GM19455 (cell line): ENCODE results near the gene FRAT2.

Experiments
- ATAC-seq: cut with Tn5 transposase; IDR thresholded peaks from one replicate; pipeline ENCODE4 v1.9.1; 2021; ENCODE audit not compliant: unreplicated experiment

The FRAT2 gene, protein sequence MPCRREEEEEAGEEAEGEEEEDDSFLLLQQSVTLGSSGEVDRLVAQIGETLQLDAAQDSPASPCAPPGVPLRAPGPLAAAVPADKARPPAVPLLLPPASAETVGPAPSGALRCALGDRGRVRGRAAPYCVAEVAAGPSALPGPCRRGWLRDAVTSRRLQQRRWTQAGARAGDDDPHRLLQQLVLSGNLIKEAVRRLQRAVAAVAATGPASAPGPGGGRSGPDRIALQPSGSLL

DNA sequence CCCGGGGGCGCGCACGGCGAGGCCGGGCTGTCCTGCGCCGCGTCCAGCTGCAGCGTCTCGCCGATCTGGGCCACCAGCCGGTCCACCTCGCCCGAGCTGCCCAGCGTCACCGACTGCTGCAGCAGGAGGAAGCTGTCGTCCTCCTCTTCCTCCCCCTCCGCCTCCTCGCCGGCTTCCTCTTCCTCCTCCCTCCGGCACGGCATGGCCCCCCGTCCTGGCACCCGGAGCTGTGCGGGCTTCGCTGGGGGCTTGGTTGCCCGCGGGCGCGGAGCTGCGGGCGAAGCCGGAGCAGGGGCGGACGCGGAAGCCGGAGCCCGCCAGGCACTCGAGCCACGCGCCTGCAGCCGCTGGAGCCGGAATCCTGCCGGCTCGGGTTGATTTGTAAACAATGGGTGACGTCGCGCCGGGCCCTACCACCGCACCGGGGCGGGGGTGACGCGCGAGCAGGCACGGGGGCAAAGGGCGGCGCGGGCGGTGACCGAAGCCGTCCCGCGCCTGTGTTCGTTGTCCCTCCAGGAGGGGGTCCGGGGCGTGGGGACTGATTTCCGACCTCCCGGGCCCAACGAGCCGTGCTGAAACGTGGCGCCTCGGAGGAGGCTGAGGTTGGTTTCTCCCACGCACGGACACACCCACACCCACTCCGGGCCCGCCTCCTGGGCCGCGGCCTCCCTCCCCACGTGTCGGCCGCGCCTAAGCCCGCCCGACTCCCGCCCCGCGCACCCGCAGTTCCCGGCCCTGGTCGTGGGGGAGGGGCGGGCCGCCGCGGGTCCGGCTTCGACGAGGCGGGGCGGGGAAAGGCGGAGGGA, at the start of gene FRAT2:
FRAT2 (minus strand) TSS at position 360 of the 806 bp plus-strand sequence; CDS start at position 203, 157 bp downstream.
- ATAC-seq, result peak; percentile 84

DNA sequence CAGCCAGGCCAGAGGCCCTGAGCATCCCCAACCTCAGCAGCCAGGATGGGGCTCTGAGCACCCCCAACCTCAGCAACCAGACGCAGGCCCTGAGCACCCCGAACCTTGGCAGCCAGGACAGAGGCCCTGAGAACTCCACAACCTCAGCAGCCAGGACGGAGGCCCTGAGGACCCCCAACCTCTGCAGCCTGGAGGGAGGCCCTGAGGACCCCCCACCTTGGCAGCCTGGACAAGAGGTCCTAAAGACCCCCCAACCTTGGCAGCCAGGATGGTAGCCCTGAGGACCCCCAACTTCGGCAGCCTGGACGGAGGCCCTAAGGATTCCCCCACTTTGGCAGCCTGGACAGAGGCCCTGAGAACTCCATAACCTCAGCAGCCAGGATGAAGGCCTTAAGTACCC, 49.6 kb upstream of the FRAT2 start:
- ATAC-seq, result no peak

DNA sequence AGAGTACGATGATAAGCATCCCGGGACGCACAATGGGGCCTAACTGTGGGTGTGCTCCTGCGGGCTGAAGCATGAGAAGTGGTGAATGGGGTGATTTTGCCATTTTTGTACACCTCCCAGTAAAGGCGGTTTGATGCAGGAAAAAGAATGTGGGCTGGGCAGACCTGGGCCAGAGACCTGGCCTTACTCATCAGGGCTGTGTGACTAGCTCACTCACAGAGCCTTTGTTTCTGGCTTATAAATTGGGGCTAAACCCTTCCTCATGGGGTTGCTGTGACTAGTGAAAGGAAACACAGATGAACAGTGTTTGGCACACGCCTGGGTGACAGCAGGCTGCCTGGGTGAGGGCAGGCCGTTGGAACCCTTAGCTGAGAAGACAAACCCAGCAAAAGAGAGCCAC, 48.6 kb upstream of the FRAT2 start:
- ATAC-seq, result no peak

DNA sequence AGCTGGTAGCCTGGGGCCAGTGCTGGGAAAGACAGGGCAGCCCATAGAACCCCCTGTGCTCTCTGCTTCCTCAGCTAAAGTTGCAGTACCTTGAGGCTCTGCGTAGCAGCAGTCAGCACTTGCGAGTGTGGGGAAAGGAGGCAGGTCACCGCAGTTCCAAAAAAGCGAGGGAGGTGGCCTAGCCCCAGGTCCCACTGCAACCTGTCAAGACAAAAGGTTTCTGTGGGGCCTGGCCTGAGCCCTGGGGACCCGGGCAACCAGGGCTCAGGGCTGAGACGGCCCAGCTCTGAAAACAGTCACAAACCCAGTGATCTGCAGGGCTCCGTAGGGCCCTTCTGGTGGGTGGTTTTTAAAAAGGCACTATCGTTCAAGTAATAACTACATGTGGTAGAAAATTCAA, 47.1 kb upstream of the FRAT2 start:
- no peak for ATAC-seq

DNA sequence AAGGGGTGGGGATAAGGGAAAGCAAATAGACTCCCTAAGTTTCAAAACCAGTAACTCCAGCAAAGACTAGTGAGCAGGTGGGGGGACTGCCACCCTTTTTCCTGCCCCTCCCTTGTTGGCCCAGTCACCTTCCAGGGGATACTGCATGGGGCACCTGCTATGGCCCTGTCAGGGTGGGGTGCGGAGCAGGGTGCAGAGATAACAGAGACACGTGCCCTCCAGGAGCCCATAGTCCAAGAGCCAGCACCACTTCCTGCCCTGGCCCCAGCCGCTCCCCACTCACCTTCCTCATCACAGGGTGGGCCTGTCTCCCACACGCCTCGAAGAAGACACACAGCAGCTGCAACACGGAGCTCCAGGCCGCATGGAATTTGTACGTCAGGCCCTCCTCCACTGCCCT, 46.0 kb upstream of the FRAT2 start:
- no peak for ATAC-seq

DNA sequence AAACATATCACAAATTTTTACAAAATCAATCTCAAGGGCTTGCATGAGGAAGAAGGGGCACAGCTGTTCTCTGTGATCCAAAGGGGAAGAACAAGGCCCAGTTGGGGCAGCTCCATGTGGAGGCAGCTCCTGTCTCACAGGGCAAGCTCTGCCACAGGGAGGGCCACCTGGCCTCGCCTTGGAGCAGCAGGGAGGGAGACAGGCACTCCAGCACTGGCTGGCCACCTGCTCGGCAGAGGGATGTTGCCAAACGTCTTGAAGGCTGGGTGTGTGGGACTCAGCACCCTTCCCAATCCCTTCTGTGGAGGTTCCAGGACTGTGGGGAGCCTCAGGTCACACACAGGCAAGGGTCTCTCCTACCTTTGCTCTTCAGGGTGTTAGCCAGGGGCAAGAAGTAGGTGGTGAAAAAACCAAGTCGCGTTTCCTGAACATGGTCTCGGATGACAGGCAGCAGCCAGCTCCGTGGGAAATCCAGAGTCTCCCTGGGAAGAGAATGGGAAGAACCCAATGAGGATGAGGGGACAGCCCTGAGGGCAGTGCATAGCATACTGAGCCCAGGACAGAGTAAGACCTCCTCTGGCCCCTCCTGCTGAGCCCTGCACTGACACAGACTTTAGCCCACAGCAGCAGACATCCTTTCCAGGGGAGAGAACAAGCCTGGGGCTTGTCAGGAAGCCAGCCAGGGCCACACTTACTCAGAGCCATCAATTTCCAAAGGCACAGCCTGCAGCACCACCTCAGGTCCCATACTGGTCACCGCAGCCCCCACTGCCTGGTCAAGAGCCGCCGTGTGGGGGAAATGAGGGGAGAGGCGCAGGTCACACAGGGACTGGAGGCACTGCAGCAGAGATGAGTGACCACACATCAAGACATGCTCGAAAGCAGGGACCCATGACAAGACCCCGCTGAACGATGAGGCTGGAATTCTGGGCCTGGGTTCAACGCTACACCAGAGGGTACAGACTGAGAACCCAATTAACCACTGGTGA, 44.7 kb upstream of the FRAT2 start:
- no peak for ATAC-seq

DNA sequence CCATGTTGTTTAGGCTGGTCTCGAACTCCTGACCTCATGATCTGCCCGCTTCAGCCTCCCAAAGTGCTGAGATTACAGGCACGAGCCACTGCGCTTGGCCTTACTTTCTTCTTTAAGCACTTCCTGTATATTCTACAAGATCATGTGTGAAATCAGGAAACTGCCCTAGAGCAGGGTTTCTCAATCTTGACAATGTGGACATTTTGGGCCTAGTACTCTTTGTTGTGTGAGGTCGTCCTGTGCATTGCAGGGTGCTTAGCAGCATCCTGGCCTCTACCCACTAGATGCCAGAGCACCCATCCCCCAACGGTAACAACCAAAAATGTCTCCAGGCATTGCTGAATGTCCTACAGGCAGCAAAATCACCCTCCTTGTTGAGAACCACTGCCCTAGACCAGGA, 41.9 kb upstream of the FRAT2 start:
- no peak for ATAC-seq

DNA sequence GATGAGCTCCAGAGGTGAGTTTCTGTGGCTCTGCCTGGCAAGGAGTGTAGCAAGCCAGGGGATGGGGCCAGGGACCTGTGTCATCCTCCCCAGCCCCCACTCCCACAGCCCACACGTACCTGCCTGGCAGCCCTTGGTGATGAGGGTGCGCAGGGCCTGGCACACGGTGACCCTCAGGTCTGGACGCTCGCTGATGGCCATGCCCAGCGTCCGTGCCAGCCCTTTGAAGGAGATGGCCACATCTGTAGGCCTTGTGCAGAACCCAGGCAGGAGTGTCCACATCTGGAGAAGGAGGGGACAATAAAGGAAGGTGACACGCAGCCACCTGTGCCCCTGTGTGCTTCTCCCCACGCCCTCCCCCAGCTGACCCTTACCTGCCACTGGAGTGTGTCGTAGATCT, 38.9 kb upstream of the FRAT2 start:
- no peak for ATAC-seq

DNA sequence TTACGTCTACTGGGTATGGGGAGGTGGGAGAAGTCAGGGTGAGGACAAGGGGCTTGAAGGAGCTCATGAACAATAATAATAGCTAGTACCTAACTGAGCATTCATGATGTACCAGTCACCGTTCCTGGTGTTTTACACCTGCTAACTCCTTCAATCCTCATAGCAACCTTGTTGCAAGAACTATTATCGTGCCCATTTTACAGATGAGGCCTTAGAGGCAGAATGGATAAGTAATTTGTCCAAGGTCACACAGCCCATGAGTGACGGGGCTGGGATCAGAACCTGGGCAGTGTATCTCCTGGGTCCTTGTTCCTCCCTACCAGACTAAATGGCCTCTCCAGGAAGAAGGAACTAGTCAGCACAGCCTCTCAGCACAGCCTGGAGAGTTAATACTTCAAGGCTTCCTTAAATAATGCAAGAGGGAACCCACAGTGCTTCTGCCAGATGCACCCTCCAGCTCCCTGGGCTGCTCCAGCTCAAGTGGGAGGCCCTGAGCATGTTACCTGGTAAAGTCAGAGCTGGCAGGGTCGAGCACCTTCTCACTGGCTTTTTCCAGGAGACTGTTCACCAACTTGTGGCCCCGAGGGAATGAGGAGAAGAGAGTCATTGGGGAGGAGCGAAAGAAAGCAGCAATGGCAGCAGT, 37.8 kb upstream of the FRAT2 start:
- no peak for ATAC-seq

DNA sequence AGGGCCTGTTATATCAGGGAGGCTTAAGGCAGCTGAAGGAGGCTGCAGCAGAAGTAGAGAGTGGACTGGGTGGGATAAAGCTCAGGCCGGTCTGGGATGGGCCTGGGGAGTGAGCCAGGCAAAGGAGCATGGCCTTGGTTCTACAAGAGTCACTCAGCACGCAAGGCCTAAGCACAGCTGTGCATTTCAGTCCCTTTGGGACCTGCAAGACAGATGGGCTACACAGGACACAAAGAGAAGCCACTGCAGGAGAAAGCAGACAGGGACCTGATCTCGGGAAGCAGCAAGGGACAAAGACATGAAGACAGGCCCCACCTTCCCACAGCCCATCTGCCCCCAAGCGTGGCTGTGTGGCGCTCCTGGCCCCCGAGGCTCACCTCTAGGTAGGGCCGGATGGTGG, 37.2 kb upstream of the FRAT2 start:
- no peak for ATAC-seq

DNA sequence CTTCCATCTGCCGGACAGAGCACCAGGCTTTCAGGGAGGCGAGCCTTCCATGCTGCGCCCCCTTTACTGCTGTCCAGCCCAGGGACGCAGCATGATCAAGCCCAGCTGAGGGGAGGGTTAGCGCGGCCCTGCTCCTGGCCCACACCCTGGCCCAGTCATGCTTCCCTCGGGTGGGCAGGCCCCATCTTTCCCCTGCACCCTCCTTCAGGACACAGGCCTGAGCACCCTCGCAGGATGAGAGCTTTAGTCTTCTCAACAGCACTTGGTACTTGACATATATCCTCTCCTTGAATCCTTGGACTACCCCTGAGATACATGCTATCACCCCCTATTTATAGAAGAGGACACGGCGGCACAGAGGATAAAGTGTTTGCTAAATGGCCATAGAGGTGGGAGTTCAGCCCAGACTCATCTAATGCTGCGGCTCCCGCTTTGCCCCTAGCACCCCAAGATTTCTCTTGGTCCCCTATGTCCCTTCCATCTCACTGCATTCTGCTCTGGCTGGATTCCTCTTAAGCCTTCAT, 32.7 kb upstream of the FRAT2 start:
- ATAC-seq, result no peak

DNA sequence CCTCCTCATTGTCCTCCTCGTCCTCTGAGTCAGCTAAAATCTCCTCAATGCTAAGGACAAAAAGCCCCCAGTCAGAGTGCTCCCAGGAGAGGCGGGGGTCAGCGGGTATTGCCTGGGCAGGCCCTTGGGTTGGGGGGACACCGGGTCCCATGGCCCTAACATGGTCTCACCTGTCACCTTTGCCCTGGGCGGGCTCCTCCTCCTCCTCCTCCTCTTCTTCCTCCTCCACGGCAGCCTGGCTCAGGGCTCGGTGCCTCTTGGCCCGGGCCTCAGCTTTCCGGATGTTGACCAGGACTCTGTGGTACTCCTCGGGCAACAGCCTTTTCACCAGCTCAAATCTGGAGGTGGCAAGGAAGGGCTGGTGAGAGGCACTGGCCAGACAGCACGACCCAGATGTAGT, 32.0 kb upstream of the FRAT2 start:
- no peak for ATAC-seq

DNA sequence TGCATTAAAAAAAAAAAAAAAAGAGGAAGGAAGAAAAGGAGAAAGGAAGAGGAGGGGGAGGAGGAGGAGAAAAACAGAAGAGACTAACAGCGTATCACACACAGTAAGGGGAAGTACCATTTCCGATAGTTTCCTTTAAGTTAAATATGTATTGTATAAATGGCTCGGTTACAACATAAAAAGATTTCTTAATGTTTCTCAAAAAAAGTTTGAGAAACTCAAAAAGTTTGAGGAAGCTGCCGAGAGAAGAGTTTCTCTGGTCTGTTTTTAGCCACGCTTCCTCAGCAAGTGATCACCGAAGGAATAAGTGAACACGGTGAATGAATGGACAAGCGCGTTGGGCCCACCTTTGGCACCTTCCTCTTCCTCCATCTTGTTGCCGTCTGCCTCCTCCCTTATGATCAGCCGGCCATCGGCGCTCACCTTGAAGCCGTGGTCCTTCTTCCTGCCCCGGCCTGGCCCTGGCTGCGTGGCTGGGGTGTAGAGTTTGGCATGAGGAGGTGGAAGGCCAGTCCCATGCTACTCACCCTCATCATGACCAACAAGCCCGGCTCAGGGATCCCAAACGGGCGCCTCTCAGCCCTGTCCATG, 31.3 kb upstream of the FRAT2 start:
- no peak for ATAC-seq

DNA sequence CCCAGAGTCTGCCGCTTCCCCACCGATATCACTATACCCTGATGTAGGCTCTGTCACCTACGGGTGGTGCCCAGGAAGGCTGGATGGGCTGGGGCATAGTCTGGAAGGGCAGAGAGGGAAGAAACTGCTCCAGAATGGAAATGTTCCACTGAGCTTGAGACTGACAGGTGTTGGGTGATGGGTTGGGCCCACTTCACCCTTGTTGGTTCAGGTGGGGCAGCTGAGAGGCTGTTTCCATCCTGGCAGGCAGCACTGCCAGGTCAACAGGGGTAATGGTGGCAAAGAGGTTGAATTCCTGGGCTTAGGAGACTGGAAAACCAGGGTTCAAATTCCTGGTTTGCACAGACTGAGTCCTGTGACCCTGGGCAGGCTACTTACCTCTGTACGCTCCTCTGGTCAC, 28.5 kb upstream of the FRAT2 start:
- ATAC-seq, result no peak

DNA sequence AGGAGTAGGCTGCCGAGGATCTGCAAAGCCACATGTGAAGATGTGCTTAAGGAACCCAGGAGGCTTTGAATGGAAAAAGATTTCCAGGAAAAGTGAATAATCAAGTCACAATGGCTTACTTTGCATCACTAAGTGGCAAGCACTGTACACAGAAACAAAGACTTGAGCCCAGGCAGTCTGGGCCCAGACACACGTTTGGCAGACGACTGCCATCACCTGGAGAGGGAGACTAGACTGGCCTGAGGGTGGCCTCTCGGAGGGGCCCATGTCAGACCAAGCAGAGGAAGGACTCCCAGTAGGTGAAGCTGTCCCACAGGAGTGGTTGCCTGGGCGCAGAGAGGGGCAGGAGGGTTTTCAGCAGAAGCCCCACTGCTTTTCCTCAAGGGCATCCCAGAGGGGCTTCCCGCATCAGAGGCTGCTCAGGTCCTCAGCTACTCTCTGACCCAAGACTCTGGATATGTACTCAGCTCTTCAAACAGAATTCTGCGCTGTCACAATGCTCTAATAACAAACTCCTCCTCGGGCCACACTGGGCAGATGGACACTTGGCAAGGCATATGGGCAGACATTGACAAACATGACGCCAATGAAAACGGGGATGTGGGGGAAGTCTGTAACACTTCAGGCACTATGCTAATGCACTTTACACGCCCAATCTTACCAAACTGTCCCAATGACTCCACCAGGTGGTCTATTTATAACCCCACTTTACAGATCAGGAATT, 27.9 kb upstream of the FRAT2 start:
- no peak for ATAC-seq

DNA sequence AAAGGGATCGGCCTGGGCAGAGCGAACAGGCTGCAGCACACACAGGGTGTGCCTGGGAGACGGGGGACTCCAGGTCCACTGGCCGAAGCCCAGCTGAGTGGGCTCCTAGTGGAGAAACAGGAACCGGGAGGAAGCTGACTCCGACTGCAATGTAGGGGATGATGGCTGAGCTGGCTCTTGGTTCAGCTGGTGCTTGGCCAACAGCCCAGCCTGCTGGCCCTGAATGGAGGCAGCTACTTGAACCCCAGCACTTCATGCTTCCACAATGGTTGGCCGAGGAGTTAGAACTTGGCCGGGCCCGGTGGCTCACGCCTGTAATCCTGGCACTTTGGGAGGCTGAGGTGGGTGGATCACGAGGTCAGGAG, 27.0 kb upstream of the FRAT2 start:
- ATAC-seq, result no peak

DNA sequence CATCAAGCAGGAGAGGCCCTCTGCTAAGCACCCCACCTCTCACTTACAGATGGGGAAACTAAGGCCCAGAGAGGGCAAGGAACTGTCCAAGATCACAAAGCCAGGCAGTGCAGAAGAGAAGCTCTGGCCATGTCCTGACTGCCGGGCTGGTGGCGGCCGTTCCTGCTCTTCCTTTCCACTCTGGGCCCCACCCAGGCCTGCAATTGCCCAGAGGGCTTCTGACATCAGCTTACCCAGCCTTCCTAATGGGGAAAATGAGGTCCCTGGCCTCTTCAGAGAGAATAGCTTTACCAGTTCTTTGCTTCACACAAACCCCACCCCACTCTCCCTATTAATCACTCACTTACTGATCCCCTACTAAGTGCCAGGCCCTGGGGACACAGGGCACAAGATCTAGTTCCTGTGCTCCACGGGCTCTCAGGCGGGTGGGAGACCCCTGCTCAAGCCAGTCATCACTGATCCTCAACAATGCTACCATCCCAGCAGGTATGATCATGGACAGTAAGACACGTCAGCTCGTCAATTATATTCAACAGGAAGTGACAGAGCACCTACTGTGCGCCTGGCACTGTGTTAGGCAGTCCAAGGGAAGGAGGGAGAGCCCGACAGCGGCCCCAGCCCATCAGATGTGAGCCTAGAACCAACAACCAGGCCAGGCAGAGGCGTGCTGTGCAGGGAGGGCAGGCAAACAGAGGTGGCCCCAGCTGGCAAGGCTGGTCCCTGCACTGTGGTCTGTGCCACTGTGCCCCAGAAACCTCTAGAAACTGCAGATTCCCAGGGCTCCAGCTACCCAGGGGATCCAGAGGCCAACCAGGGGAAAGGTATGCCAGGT, 26.4 kb upstream of the FRAT2 start:
- no peak for ATAC-seq

DNA sequence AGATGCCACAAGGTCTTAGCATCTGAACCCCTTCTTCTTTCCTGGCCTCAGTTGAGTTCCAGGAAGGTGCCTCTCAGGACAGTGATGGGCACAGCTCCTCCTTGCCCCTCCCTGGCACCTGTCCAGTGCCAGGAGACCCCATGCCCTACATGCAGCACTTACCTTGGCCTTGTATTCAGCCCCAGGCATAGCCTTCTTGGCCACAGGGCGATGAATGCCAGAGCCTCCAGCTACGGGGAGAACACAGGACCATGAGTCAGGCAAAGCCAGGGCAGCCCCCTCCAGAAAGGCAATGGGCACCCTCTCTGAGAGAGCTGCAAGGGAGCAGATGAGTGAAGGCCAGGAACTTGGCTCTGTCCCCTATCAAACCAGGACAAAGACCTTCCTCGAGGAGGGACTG, 24.3 kb upstream of the FRAT2 start:
- no peak for ATAC-seq

DNA sequence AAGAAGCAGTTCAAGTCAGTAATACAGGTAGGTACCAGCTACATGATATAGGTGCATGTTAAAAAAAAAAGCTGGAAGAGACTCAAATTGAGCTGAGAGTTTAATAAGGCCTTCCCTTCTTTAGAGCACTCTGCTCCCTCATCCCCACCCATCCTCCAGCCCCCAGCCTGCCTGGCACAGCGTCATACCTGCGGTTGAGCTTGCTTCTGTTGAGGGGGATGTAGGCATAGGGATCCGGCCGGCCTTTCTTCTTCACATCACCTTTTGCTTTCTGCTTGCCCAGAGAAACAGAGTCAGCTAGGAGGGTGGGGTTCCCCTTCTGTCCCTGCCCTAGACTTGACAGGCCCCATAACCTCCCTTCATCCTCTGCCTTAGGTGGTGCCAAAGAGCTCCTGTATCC, 23.8 kb upstream of the FRAT2 start:
- ATAC-seq, result no peak
